SK-N-SH treated with all-trans-retinoic acid at 6 μM for 48 hours (cell line): ENCODE results near the gene F5.

Experiments used
- ATAC-seq: fragments of 200-7000 bp; cut with Tn5 transposase; 3 replicates; pipeline ENCODE4 v1.9.1; 2020; ENCODE audit warnings: mild to moderate bottlenecking, moderate library complexity
- ARNTL ChIP-seq: fragments of 450-650 bp; formaldehyde crosslinking; IDR thresholded peaks from 2 replicates; pipeline ENCODE4 v1.5.0; 2020; ENCODE audit warnings: low read depth, mild to moderate bottlenecking, moderate library complexity, borderline replicate concordance
- BACH2 ChIP-seq: fragments of 250-450 bp; sonication (Bioruptor Pico); IDR thresholded peaks from 2 replicates; pipeline ENCODE4 v1.9.0; 2021; ENCODE audit warnings: mild to moderate bottlenecking, borderline replicate concordance
- CREB5 ChIP-seq: fragments of 250-450 bp; sonication (Bioruptor Pico); IDR thresholded peaks from 2 replicates; pipeline ENCODE4 v1.5.1; 2020; ENCODE audit warnings: low read depth, mild to moderate bottlenecking, moderate library complexity
- CSDC2 ChIP-seq: fragments of 250-450 bp; sonication (Bioruptor Pico); IDR thresholded peaks from 2 replicates; pipeline ENCODE4 v1.5.0; 2020; ENCODE audit warnings: mild to moderate bottlenecking, moderate library complexity
- CSRNP3 ChIP-seq: fragments of 250-450 bp; sonication (Bioruptor Pico); IDR thresholded peaks from 2 replicates; pipeline ENCODE4 v1.5.1; 2021; ENCODE audit warnings: mild to moderate bottlenecking, moderate library complexity
- ESRRG ChIP-seq: fragments of 250-450 bp; sonication (Bioruptor Pico); IDR thresholded peaks from 2 replicates; pipeline ENCODE4 v1.6.1; 2021; ENCODE audit warnings: mild to moderate bottlenecking
- GLIS3 ChIP-seq: fragments of 250-450 bp; sonication (Bioruptor Pico); IDR thresholded peaks from 2 replicates; pipeline ENCODE4 v1.5.0; 2020; ENCODE audit warnings: mild to moderate bottlenecking, moderate library complexity
- ISL1 ChIP-seq: fragments of 250-450 bp; sonication (Bioruptor Pico); IDR thresholded peaks from 2 replicates; pipeline ENCODE4 v2.1.2; 2022; ENCODE audit warnings: mild to moderate bottlenecking, moderate library complexity
- OSR1 ChIP-seq: fragments of 250-450 bp; sonication (Bioruptor Pico); IDR thresholded peaks from 2 replicates; pipeline ENCODE4 v1.8.0; 2022; ENCODE audit warnings: moderate library complexity, mild to moderate bottlenecking, inconsistent platforms
- PATZ1 ChIP-seq: fragments of 250-450 bp; sonication (Bioruptor Pico); IDR thresholded peaks from 2 replicates; pipeline ENCODE4 v1.8.0; 2020; ENCODE audit warnings: mild to moderate bottlenecking, moderate library complexity, borderline replicate concordance
- PPARA ChIP-seq: fragments of 250-450 bp; sonication (Bioruptor Pico); IDR thresholded peaks from 2 replicates; pipeline ENCODE4 v1.5.0; 2020; ENCODE audit warnings: mild to moderate bottlenecking, borderline replicate concordance
- RARB ChIP-seq: fragments of 250-450 bp; sonication (Bioruptor Pico); IDR thresholded peaks from 2 replicates; pipeline ENCODE4 v1.8.0; 2021; ENCODE audit warnings: mild to moderate bottlenecking, moderate library complexity
- SNAI2 ChIP-seq: fragments of 250-450 bp; sonication (Bioruptor Pico); IDR thresholded peaks from 2 replicates; pipeline ENCODE4 v1.5.0; 2020; ENCODE audit warnings: mild to moderate bottlenecking, moderate library complexity
- TCF4 ChIP-seq: fragments of 250-450 bp; sonication (Bioruptor Pico); IDR thresholded peaks from 2 replicates; pipeline ENCODE4 v1.8.0; 2021; ENCODE audit warnings: mild to moderate bottlenecking, moderate library complexity, borderline replicate concordance
- TOX ChIP-seq: fragments of 250-450 bp; sonication (Bioruptor Pico); IDR thresholded peaks from 2 replicates; pipeline ENCODE4 v1.8.0; 2021; ENCODE audit warnings: mild to moderate bottlenecking, moderate library complexity, borderline replicate concordance
- TSHZ2 ChIP-seq: fragments of 250-450 bp; sonication (Bioruptor Pico); IDR thresholded peaks from 2 replicates; pipeline ENCODE4 v1.5.0; 2020; ENCODE audit warnings: mild to moderate bottlenecking, moderate library complexity
- ZC3H10 ChIP-seq: fragments of 250-450 bp; sonication (Bioruptor Pico); IDR thresholded peaks from 2 replicates; pipeline ENCODE4 v1.5.1; 2021; ENCODE audit warnings: mild to moderate bottlenecking, moderate library complexity
- ZFP3 ChIP-seq: fragments of 250-450 bp; sonication (Bioruptor Pico); IDR thresholded peaks from 2 replicates; pipeline ENCODE4 v1.5.0; 2020; ENCODE audit warnings: mild to moderate bottlenecking, moderate library complexity
- ZNF565 ChIP-seq: fragments of 450-650 bp; formaldehyde crosslinking; conservative IDR thresholded peaks from 2 replicates; pipeline ENCODE4 v1.5.0; 2020; ENCODE audit warnings: low read depth, mild to moderate bottlenecking, moderate library complexity
- ZNF70 ChIP-seq: fragments of 450-650 bp; formaldehyde crosslinking; IDR thresholded peaks from 2 replicates; pipeline ENCODE4 v1.5.0; 2020; ENCODE audit warnings: mild to moderate bottlenecking, moderate library complexity
- TF ChIP-seq, protein P1 (sequence below): fragments of 250-450 bp; sonication (Bioruptor Pico); IDR thresholded peaks from 2 replicates; pipeline ENCODE4 v1.8.0; 2021; ENCODE audit warnings: low read depth, mild to moderate bottlenecking, moderate library complexity, borderline replicate concordance

F5 gene

DNA sequence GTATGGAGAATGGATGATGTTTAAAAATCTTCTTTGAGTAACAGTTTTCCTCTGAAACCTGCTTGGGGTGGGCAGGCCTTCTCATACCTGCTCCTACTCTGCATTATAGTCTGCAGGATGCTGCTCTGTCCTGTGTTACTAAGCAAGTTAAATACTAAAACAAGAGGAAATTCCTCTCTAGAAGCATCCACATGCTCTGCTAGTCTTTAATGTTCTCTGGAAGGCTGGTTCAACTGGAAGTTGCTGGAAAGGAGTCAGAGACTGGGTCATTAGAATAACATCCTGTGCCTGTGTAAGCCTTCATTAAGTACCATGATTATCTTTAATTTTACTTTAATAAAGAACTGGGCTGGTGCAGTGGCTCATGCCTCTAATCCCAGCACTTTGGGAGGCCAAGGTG, 37.8 kb upstream of the F5 start:
- TF ChIP-seq, protein P1, sequence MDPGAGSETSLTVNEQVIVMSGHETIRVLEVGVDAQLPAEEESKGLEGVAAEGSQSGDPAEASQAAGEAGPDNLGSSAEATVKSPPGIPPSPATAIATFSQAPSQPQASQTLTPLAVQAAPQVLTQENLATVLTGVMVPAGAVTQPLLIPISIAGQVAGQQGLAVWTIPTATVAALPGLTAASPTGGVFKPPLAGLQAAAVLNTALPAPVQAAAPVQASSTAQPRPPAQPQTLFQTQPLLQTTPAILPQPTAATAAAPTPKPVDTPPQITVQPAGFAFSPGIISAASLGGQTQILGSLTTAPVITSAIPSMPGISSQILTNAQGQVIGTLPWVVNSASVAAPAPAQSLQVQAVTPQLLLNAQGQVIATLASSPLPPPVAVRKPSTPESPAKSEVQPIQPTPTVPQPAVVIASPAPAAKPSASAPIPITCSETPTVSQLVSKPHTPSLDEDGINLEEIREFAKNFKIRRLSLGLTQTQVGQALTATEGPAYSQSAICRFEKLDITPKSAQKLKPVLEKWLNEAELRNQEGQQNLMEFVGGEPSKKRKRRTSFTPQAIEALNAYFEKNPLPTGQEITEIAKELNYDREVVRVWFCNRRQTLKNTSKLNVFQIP (CRISPR knock-in tag): no peak
- TF ChIP-seq TSHZ2 (CRISPR knock-in tag): no peak
- ATAC-seq: no peak

DNA sequence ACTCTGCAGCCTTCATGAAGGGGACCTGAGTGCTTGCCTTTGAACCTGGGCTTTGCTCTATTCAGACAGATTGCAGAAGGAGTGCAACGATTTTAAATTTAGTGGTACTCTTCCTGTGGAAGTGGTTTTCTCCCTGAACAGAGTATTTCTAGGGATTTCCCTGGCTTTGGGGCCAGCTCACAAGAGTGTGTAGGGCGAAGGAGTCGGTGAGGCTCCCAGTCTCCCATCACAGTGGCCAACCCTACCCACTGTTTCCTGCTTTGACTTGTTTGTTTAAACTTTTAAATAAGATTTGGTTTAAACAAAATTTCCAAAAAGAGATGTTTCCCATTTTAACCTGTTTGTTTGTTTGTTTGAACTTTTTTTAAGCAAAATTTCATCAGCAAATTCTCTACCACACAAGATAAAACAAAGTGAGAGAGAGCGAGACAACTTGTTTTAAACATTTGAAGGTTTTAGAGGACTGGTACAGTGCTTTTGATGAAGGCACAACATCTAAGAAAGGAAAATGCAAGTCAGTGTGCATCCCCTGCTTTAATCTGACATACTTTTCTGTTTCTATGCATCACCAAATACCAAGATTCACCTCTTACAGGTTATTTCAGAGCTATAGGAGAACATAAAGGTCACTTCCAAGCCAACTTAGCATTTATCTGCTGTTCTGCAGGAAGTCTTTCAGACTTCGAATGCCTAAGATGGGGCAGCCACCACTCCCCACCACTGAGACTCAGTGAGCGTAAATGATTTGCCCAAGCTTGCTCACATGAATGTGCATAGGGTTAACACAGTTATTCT, 37.0 kb upstream of the F5 start:
- ATAC-seq: no peak

GRCh38 chr1:169620565-169620964, 34.3 kb upstream of the F5 start:
- no peak for ATAC-seq
- no peak for TF ChIP-seq RARB (CRISPR knock-in tag)
- TF ChIP-seq TSHZ2 (CRISPR knock-in tag): no peak
- no peak for TF ChIP-seq GLIS3 (CRISPR knock-in tag)
- TF ChIP-seq TOX: no peak
- no peak for TF ChIP-seq CREB5 (CRISPR knock-in tag)
- TF ChIP-seq ZNF565 (CRISPR knock-in tag): no peak
- no peak for TF ChIP-seq ZC3H10
- TF ChIP-seq ZNF70 (CRISPR knock-in tag): no peak
- TF ChIP-seq ARNTL (CRISPR knock-in tag): no peak
- no peak for TF ChIP-seq TCF4 (CRISPR knock-in tag)
- no peak for TF ChIP-seq SNAI2 (CRISPR knock-in tag)
- no peak for TF ChIP-seq ZFP3 (CRISPR knock-in tag)

More for the DNA sequence above, 37.0 kb upstream of the F5 start:
- TF ChIP-seq BACH2 (CRISPR knock-in tag) (no peak), RARB (CRISPR knock-in tag) (no peak), OSR1 (CRISPR knock-in tag) (no peak), CSDC2 (CRISPR knock-in tag) (no peak), TOX (no peak), GLIS3 (CRISPR knock-in tag) (no peak), ESRRG (CRISPR knock-in tag) (no peak), PPARA (CRISPR knock-in tag) (no peak), ISL1 (CRISPR knock-in tag) (no peak), ZNF70 (CRISPR knock-in tag) (no peak), PATZ1 (CRISPR knock-in tag) (no peak), ZFP3 (CRISPR knock-in tag) (no peak), CSRNP3 (CRISPR knock-in tag) (no peak)
- TF ChIP-seq, protein P1 (CRISPR knock-in tag): no peak
